Ammon's horn (tissue), 1 donor: ENCODE measurements around the gene AMZ1.
"Not testable (repeated sequence)": the region's sequence is repeated elsewhere in the genome, so short reads cannot be mapped to it uniquely, and the experiment has no call there.

ENCODE experiments used
- DNase-seq: peaks from one replicate; pipeline ENCODE4 v3.0.0-alpha.2; 2016; ENCODE audit warnings: low spot score

Gene AMZ1

GRCh38 chr7:2713370-2713769 lies 25.4 kb downstream of the AMZ1 start:
- no peak for DNase-seq

DNA sequence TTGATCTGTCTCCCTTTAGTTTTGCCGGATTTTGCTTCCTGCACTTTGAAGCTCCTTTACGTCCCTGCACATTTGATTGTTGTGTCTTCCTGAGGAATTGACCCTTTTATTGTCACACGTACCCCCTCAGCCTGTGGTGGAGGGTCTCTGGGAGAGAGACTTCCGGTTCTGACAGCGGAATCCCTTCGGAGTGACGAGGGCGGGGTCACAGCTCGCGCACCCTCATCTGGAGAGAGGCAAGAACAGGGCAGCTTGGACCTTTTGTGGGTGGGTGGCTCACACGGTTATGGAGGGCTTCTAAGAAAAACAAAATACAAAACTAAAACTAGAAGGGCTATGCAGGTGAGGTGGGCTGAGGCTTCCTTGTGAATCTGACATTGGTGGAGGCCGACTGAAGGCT lies 26.0 kb downstream of the AMZ1 start:
- no peak for DNase-seq

DNA sequence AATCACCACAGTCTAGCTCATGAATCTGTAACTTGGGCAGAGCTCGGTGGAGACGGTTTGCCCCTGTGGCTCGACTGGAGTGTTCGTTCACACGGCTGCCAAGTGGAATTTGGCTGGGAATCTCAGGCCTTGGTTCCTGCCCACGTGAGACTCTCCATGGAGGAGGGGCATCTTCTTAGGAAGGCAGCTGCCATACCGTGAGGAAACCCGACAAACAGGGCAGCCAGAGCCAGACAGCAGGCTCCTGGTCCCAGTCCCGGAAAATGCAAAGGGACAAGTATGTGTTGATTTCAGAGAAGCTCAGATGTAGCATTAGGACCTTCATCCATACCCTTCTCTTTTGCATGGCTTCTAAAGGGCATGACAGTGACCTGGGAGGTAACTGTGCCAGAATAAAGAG lies 26.6 kb downstream of the AMZ1 start:
- DNase-seq = no peak

DNA sequence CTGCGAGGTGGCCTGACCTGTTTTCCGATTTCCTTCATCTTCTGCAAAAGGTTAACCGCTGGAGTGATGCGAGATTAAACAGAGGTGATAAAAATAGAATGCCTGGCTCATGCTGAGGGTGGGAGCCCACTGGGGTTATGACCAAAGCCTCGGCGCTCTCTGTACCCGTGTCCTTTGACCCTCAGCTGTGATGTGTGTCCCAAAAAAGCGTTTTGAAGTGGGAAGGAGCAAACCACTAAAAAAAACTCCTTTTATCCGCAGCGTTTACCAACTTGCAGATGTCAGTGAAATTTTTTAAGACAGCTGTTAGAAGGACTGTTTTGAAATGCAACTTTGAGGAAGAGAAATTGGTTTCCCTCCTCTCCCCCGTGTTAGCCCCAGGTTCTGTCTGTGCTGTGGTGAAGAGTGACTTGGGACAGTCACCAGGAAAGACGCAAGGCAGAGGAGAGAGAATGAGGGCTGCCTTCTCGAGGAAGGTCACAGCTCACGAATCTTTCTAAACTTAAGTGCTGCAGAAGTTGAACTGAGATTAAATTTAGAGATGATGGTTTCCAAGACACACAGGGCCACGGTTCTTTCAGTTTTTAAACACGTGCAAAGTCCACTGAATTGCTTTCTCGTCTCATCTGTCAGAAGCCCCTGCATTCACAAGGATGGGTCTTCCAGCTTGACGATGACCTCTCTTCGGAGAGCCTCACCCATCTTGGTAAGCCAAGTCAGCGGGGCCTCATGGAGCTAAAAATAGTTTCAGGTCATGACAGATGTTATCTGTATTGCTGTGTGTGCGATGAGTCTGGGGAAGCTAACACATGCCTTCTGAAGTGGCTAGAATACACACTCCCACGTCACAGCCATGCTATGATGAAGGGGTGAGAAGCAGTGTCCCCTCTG lies 27.6 kb downstream of the AMZ1 start:
- DNase-seq = no peak

- DNase-seq = no peak
Measured at GRCh38 chr7:2716488-2716887, 28.5 kb downstream of the AMZ1 start.

GRCh38 chr7:2716906-2717292 lies 28.9 kb downstream of the AMZ1 start:
- DNase-seq = no peak

GRCh38 chr7:2717293-2718261 lies 29.6 kb downstream of the AMZ1 start:
- no peak for DNase-seq

- DNase-seq = no peak
Measured at GRCh38 chr7:2718296-2718965, 30.4 kb downstream of the AMZ1 start.

- DNase-seq = no peak
Measured at GRCh38 chr7:2719007-2719406, 31.0 kb downstream of the AMZ1 start.

- DNase-seq = peak; percentile 67
Measured at GRCh38 chr7:2720024-2720423, 32.0 kb downstream of the AMZ1 start.

DNA sequence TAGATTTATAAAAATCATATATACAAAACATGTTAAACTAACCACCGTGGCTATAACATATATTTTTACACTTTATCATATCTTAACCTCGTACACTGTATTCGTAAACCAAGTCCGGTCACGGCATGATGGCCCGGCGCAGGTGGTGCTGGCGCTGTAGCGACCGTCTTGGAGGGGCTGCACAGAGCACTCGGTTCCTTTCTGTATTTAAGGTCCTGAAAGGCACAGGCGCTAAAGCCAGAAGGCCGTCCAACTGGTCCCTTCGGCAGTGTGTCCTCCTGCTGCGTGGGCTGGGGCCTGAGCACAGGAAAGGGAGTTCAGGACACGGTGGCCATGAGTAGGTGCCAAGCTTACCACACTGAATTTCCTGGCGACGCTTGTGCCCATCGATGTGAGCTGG lies 33.8 kb downstream of the AMZ1 start:
- no peak for DNase-seq

DNA sequence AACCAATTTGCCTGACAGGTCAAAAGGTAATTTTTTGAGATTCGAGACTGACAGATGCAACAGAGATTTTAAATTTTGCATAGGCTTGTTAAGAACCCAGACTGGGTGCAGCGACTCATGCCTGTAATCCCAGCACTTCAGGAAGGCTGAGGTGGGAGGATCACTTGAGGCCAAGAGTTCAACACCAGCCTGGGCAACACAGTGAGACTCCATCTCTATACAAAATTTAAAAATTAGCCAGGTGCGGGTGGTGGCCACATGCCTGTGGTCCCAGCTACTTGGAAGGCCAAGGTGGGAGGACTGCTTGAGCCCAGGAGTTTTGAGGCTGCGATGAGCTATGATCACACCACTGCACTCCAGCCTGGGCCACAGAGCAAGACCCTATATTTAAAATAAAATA lies 34.6 kb downstream of the AMZ1 start:
- DNase-seq = no peak

DNA sequence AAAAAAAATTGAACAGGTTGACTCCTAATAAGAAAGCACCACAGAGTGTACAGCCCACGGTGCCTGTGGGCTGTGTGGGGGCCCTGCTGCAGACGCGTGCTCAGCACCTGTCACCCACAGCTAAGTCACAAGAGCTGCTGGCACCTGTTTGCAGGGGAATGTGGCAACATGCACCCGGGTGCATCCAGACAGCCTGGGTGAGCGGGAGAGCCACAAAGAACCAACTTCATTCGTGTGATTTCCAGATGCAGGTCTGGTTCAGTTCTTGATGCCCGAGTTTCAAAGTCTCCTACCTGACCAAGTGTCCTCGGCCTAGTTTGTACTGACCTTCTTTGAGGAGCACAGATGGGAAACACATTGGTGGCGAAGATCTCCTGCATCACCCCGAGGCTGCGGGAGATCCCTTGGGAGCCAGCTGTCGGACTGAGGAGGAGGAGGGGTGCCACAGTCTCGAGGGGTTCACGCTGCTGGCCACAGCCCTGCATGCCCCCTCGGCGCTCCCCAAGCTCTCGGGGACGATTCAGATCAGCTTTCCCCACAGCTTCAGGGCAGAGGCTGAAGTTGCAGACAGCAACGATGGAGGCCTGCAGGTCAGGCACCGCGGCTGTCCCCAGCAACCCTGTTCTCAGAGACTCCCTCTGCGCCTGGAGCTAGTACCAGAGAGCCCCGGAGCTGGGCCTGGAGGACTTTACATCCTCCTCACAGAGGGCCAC lies 35.3 kb downstream of the AMZ1 start:
- DNase-seq = no peak

DNA sequence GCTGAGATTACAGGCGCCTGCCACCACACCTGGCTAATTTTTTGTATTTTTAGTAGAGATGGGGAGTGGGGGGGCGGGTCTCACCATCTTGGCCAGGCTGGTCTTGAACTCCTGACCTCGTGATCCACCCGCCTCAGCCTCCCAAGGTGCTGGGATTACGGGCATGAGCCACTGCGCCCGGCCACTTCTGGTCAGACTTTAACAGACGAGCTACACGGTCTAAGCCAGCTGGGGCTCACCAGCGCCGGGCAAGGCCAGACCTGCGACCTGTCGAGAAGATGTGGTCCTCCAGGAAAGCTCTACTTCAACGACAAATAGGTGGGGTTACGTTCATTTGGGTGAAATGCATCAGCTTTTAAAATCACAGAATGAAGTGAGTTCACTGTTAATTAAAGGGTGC lies 36.0 kb downstream of the AMZ1 start:
- not testable (repeated sequence) for DNase-seq

DNA sequence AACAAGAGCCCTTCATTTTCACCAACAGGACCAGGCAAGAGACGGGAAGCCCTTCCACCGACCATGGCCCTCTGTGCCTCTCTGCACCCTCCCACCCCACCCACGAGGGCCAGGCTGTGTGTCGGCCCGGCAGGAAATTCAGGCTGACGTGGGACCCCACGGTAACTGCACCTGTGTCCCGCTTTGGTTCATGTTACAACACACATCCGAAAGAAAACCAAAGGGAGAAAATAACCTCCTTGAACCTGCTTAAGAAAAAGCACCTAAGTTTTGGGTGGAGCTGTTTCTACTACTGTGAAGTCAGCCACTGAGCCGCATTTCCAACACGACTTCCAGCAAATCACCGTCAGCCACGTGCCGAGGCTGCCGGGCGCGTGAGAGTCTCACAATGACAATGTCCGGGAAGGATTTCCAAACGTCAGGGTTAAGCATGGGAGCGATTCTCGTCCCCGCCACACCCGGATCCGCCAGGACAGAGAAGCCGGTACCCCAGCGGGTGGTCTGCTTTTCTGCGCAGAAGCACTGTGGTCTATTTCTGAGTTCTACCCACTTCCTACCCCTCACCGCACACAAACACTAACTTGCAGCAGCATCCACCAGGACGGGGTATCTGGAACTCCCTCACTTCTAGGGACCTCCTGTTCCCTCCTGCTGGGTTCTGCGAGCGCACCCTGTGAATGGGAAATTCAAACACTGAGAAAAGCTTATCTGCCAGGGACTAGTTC lies 36.6 kb downstream of the AMZ1 start:
- no peak for DNase-seq

DNA sequence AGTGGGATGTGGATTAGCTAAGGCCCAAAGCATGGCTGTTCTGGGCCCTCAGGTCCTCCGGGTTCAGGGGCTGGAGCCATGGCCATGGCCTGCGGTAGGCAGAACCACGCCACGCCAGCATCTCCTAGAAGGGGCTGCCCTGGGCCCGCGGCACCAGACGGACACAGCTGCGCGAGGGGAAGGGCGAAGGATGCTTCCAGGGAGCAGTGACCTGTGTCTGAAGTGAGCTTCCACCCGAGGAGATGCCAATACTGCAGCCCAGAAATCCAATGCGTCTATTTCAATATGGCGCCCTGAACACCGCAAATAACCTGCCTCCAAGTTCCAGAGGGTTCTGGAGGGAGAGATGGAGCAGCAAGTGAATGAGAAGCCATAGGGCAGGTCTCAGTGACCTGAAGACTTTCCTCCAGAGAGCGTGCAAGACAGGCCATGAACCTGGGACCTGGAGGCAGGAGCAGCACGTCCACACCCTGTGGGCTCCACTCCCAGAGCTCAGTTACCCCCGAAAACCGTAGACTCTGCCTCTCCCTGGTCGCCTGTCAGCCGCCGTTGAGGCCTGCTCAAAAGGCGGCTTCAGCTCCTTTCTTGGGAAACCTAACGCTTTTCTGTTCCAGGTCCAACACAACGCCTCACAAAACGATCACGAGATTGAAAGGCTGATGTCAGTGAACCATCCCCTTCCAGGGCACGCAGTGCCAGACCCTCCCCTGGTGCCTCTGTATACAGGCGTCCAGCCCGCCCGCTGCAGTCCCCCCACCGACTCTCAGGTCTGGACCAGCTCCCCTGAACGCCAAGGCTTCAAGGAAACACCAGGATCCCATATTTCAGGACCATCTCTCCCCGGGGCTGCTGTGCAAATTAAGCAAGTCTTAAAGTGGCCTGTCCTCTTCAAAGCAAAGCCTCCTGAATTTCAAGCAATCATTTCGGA lies 37.4 kb downstream of the AMZ1 start:
- DNase-seq = no peak

DNA sequence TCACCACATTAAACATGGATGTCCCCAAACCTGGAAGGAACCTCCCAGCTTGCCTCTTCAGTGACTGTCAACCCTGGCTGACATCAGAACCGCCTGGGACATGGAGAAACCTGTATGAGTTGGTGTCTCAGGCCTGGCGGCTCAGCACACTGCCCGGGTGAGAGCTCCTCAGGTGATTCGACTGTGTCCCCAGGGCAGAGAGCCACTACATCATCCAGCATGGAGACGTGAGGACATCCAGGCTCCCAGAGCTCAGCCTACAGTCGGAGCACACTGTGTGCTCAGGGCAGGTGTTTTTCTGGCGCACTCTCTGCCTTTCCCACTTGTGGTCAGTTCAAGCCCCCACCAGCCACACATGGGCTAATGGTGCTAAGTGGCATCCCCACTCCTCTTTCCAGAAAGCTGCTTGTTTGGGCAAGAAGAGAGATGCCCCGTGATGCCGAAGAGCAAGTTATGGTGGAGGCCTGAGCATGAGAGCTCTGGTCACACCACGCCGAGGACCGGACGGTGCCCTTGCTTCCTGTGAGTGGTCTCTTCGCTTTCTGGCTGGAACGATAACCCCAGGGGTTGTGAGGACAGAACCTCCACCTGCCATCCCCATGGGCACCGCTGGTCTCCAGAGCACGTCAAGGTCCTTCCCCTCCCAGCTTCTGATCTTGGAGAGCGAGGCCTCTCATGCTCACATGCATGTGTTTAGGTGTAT lies 38.5 kb downstream of the AMZ1 start:
- no peak for DNase-seq

DNA sequence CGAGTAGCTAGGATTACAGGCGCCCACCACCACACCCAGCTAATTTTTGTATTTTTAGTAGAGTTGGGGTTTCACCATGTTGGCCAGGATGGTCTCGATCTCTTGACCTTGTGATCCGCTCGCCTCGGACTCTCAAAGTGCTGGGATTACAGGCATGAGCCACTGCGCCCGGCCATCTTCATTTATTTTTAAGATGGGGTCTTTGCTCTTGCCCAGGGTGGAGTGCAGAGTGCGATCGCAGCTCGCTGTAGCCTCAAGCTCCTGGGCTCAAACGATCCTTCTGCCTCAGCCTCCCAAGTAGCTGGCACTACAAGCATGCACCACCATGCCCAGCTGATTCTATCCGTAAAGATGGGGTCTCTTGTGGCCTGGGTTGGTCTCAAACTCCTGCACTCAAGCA lies 39.2 kb downstream of the AMZ1 start:
- not testable (repeated sequence) for DNase-seq

GRCh38 chr7:2728316-2729030 lies 40.5 kb downstream of the AMZ1 start:
- DNase-seq = no peak
